ENCODE data around the gene SFRP5. TPM values are rescaled to one million over a fixed set of nuclear protein-coding genes. Genes with fewer than 3 reads are reported as not detected.

Gene SFRP5
- total RNA-seq, 1 experiment from 2014 or later = 3.5 TPM

DNA sequence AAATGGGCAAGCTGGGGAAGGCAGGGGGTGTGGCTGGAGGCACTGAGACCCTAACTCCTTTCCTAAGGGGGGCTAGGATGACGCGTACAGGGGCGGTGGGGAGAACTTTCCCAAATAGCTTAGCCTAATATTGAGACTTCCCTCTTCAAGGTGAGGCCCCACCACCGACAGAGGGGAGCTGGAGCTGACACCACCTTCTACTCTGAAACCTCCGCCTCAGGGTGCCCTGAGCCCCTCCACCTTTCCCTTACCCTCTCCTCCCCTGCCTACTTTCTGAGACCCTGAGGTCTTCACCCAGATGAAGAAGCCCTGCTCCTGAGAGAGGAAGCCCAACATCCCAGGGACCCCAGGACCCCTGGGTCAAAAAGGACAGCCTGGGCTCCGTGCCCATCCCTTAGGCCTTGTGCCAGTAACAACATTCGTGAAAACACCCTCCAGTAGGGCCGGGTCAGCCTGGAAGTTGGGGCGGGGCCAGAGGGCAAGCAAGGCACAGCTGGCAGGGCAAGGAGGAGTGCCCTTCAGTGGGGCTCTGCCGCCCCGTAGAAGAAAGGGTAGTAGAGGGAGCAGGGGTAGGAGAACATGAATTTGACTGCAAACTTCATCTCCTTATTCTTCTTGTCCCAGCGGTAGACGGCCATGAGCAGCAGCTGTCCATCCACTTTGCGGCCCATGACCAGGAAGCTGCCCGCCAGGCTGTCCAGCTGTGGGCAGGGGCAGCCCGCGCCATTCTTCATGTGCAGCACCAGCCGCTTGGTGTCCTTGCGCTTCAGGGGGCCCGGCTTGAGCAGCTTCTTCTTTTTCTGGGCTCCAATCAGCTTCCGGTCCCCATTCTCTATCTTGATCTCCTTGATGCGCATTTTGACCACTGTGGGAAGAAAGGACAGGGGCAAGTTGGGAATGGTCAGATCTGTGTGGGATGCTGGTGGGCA, 4.5 kb downstream of the SFRP5 start:
- no peaks in the 10 kb centered on the region for H3K9me3 Mint-ChIP-seq
- POLR2A ChIA-PET = no interaction called here
- H3K4me1 Mint-ChIP-seq = peaks cover 18% of the 10 kb centered on the region
- TF ChIP-seq NFE2L1 (CRISPR knock-in tag; IDR thresholded peaks at IDR 0.05) (no peak), ESRRA (CRISPR knock-in tag; IDR thresholded peaks at IDR 0.05; ENCODE audit: borderline replicate concordance) (no peak), CBFB (CRISPR knock-in tag; IDR thresholded peaks at IDR 0.05; ENCODE audit: low read depth) (no peak), TP53 (CRISPR knock-in tag; IDR thresholded peaks at IDR 0.05) (no peak), FOXJ3 (CRISPR knock-in tag; IDR thresholded peaks at IDR 0.05; ENCODE audit: borderline replicate concordance) (no peak)
- TF ChIP-seq, protein P1, sequence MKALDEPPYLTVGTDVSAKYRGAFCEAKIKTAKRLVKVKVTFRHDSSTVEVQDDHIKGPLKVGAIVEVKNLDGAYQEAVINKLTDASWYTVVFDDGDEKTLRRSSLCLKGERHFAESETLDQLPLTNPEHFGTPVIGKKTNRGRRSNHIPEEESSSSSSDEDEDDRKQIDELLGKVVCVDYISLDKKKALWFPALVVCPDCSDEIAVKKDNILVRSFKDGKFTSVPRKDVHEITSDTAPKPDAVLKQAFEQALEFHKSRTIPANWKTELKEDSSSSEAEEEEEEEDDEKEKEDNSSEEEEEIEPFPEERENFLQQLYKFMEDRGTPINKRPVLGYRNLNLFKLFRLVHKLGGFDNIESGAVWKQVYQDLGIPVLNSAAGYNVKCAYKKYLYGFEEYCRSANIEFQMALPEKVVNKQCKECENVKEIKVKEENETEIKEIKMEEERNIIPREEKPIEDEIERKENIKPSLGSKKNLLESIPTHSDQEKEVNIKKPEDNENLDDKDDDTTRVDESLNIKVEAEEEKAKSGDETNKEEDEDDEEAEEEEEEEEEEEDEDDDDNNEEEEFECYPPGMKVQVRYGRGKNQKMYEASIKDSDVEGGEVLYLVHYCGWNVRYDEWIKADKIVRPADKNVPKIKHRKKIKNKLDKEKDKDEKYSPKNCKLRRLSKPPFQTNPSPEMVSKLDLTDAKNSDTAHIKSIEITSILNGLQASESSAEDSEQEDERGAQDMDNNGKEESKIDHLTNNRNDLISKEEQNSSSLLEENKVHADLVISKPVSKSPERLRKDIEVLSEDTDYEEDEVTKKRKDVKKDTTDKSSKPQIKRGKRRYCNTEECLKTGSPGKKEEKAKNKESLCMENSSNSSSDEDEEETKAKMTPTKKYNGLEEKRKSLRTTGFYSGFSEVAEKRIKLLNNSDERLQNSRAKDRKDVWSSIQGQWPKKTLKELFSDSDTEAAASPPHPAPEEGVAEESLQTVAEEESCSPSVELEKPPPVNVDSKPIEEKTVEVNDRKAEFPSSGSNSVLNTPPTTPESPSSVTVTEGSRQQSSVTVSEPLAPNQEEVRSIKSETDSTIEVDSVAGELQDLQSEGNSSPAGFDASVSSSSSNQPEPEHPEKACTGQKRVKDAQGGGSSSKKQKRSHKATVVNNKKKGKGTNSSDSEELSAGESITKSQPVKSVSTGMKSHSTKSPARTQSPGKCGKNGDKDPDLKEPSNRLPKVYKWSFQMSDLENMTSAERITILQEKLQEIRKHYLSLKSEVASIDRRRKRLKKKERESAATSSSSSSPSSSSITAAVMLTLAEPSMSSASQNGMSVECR (CRISPR knock-in tag; IDR thresholded peaks at IDR 0.05; ENCODE audit: borderline replicate concordance) = no peak
- TF ChIP-seq, protein P2, sequence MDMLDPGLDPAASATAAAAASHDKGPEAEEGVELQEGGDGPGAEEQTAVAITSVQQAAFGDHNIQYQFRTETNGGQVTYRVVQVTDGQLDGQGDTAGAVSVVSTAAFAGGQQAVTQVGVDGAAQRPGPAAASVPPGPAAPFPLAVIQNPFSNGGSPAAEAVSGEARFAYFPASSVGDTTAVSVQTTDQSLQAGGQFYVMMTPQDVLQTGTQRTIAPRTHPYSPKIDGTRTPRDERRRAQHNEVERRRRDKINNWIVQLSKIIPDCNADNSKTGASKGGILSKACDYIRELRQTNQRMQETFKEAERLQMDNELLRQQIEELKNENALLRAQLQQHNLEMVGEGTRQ (CRISPR knock-in tag; IDR thresholded peaks at IDR 0.05) = no peak
- TF ChIP-seq, protein P3, sequence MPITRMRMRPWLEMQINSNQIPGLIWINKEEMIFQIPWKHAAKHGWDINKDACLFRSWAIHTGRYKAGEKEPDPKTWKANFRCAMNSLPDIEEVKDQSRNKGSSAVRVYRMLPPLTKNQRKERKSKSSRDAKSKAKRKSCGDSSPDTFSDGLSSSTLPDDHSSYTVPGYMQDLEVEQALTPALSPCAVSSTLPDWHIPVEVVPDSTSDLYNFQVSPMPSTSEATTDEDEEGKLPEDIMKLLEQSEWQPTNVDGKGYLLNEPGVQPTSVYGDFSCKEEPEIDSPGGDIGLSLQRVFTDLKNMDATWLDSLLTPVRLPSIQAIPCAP (CRISPR knock-in tag; IDR thresholded peaks at IDR 0.05) = no peak
- TF ChIP-seq, protein P4, sequence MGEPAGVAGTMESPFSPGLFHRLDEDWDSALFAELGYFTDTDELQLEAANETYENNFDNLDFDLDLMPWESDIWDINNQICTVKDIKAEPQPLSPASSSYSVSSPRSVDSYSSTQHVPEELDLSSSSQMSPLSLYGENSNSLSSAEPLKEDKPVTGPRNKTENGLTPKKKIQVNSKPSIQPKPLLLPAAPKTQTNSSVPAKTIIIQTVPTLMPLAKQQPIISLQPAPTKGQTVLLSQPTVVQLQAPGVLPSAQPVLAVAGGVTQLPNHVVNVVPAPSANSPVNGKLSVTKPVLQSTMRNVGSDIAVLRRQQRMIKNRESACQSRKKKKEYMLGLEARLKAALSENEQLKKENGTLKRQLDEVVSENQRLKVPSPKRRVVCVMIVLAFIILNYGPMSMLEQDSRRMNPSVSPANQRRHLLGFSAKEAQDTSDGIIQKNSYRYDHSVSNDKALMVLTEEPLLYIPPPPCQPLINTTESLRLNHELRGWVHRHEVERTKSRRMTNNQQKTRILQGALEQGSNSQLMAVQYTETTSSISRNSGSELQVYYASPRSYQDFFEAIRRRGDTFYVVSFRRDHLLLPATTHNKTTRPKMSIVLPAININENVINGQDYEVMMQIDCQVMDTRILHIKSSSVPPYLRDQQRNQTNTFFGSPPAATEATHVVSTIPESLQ (CRISPR knock-in tag; IDR thresholded peaks at IDR 0.05) = no peak
- H3K36me3 Mint-ChIP-seq = no peaks in the 10 kb centered on the region
- no peak overlapping the region for H3K4me3 Mint-ChIP-seq
- ATAC-seq (no peak), DNase-seq (ENCODE audit: low spot score) (no peak)
- peaks cover 43% of the 10 kb centered on the region for H3K27me3 Mint-ChIP-seq (ENCODE audit: low read depth)
- CTCF ChIA-PET = interaction anchor here (1.2 kb wide), 2 partner anchors 25 to 66 kb away, joined by 3 read pairs; no protein-coding TSS in a partner anchor
- no peak overlapping the region for H3K27ac Mint-ChIP-seq

DNA sequence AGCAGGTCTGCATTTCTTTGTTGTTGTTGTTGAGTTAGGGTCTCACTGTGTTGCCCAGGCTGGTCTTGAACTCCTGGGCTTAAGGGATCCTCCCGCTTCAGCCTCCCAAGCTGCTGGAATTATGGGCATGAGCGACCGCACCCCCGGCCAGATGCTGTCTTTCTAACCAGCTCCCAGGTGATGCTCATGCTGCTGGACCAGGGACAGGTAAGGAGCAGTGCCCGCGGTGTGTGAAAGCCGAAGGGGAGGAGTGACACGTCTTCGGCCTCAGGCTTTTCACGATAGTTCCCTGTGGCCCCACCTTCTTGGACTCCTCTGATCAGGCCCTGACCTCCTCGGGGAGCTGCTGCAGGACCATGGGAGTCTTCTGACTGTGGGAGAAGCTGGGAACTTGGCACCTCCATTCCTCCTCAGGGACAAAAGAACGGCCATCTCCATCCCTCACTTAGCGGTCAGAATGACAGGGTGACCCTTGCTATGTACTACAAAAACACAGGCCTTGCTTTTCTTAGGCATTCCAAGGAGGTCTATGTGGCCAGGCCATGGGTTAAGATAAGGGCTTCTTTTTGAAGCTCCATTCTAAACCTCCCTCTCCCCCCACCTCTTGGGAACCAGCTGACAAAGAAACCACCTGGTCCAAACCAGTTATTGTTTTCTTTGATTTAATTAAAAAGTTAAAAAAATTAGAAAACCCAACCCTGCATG, 5.5 kb downstream of the SFRP5 start:
- Mint-ChIP-seq H3K36me3 (peaks cover 6% of the 10 kb centered on the region), H3K27me3 (ENCODE audit: low read depth) (peaks cover 37% of the 10 kb centered on the region), H3K4me1 (peaks cover 21% of the 10 kb centered on the region), H3K4me3 (no peak overlapping the region), H3K9me3 (no peaks in the 10 kb centered on the region), H3K27ac (no peak overlapping the region)
- ATAC-seq (no peak), DNase-seq (ENCODE audit: low spot score) (no peak)
- ChIA-PET CTCF (interaction anchor here (1.0 to 1.8 kb wide), 4 partner anchors 57 to 279 kb away, joined by 3 to 5 read pairs (median 3); no protein-coding TSS in a partner anchor), POLR2A (no interaction called here)
- TF ChIP-seq, protein P5, sequence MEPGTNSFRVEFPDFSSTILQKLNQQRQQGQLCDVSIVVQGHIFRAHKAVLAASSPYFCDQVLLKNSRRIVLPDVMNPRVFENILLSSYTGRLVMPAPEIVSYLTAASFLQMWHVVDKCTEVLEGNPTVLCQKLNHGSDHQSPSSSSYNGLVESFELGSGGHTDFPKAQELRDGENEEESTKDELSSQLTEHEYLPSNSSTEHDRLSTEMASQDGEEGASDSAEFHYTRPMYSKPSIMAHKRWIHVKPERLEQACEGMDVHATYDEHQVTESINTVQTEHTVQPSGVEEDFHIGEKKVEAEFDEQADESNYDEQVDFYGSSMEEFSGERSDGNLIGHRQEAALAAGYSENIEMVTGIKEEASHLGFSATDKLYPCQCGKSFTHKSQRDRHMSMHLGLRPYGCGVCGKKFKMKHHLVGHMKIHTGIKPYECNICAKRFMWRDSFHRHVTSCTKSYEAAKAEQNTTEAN (CRISPR knock-in tag; IDR thresholded peaks at IDR 0.05) = no peak
- TF ChIP-seq, protein P6, sequence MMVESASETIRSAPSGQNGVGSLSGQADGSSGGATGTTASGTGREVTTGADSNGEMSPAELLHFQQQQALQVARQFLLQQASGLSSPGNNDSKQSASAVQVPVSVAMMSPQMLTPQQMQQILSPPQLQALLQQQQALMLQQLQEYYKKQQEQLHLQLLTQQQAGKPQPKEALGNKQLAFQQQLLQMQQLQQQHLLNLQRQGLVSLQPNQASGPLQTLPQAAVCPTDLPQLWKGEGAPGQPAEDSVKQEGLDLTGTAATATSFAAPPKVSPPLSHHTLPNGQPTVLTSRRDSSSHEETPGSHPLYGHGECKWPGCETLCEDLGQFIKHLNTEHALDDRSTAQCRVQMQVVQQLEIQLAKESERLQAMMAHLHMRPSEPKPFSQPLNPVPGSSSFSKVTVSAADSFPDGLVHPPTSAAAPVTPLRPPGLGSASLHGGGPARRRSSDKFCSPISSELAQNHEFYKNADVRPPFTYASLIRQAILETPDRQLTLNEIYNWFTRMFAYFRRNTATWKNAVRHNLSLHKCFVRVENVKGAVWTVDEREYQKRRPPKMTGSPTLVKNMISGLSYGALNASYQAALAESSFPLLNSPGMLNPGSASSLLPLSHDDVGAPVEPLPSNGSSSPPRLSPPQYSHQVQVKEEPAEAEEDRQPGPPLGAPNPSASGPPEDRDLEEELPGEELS (CRISPR knock-in tag; IDR thresholded peaks at IDR 0.05) = no peak
- TF ChIP-seq, protein P7, sequence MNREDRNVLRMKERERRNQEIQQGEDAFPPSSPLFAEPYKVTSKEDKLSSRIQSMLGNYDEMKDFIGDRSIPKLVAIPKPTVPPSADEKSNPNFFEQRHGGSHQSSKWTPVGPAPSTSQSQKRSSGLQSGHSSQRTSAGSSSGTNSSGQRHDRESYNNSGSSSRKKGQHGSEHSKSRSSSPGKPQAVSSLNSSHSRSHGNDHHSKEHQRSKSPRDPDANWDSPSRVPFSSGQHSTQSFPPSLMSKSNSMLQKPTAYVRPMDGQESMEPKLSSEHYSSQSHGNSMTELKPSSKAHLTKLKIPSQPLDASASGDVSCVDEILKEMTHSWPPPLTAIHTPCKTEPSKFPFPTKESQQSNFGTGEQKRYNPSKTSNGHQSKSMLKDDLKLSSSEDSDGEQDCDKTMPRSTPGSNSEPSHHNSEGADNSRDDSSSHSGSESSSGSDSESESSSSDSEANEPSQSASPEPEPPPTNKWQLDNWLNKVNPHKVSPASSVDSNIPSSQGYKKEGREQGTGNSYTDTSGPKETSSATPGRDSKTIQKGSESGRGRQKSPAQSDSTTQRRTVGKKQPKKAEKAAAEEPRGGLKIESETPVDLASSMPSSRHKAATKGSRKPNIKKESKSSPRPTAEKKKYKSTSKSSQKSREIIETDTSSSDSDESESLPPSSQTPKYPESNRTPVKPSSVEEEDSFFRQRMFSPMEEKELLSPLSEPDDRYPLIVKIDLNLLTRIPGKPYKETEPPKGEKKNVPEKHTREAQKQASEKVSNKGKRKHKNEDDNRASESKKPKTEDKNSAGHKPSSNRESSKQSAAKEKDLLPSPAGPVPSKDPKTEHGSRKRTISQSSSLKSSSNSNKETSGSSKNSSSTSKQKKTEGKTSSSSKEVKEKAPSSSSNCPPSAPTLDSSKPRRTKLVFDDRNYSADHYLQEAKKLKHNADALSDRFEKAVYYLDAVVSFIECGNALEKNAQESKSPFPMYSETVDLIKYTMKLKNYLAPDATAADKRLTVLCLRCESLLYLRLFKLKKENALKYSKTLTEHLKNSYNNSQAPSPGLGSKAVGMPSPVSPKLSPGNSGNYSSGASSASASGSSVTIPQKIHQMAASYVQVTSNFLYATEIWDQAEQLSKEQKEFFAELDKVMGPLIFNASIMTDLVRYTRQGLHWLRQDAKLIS (CRISPR knock-in tag; IDR thresholded peaks at IDR 0.05; ENCODE audit: borderline replicate concordance) = no peak
- no peak for TF ChIP-seq PRRX2 (CRISPR knock-in tag; IDR thresholded peaks at IDR 0.05)
- no peak for TF ChIP-seq OVOL2 (CRISPR knock-in tag; IDR thresholded peaks at IDR 0.05; ENCODE audit: borderline replicate concordance)
- no peak for TF ChIP-seq TP53 (CRISPR knock-in tag; IDR thresholded peaks at IDR 0.05)
- TF ChIP-seq, protein P8, sequence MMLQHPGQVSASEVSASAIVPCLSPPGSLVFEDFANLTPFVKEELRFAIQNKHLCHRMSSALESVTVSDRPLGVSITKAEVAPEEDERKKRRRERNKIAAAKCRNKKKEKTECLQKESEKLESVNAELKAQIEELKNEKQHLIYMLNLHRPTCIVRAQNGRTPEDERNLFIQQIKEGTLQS (CRISPR knock-in tag; conservative IDR thresholded peaks at IDR 0.05) = no peak
